HEK293 (cell line): ENCODE measurements around the gene DLX2.
A peak's percentile ranks its signal among the peaks of the same experiment; 100 is the strongest.

ENCODE experiments used
- CTCF ChIA-PET: fragments of 350-600 bp; formaldehyde crosslinking; extraction: SDS; loops from one replicate; lab custom pipeline; 2021; ENCODE audit warnings: antibody characterized with exemption; lab: Yijun Ruan, JAX
- POLR2A ChIA-PET: fragments of 300-600 bp; formaldehyde crosslinking; extraction: SDS; loops from one replicate; lab custom pipeline; 2020; ENCODE audit warnings: antibody characterized with exemption, inconsistent platforms; lab: Yijun Ruan, JAX
- H3K27ac ChIP-seq: fragments of 200-500 bp; sonication (Bioruptor generic); 2 replicates; pipeline ENCODE4 v1.5.1; 2014; ENCODE audit warnings: low read depth, low read length, control low read depth, inconsistent platforms; ENCODE audit errors: extremely low read depth
- H3K36me3 ChIP-seq, 2 experiments: fragments of 200-500 bp in 1 of 2; sonication (Bioruptor generic) in 1 of 2; 1 replicate in 1 of 2; 2 replicates in 1 of 2; pipeline ENCODE4 v1.5.1; 2014 to 2017; ENCODE audit warnings: inconsistent platforms in 2 of 2, low read length in 2 of 2; ENCODE audit not compliant: control insufficient read depth in 2 of 2, insufficient read depth in 1 of 2
- H3K4me1 ChIP-seq: fragments of 200-500 bp; sonication (Bioruptor generic); 2 replicates; pipeline ENCODE4 v1.5.1; 2014; ENCODE audit warnings: mild to moderate bottlenecking, low read length, inconsistent platforms; ENCODE audit not compliant: control insufficient read depth, insufficient read depth
- H3K4me3 ChIP-seq: 2 replicates; pipeline ENCODE4 v1.5.1; 2011; ENCODE audit warnings: low read depth, mild to moderate bottlenecking, control low read depth, low read length, moderate library complexity
- H3K9me3 ChIP-seq: fragments of 200-500 bp; sonication (Bioruptor generic); 2 replicates; pipeline ENCODE4 v1.5.1; 2014; ENCODE audit warnings: low read depth, low read length, inconsistent platforms; ENCODE audit not compliant: control insufficient read depth, insufficient read depth
- IKZF3 ChIP-seq: fragments of 450-650 bp; IDR thresholded peaks from 2 replicates; pipeline ENCODE4 v1.5.0; 2018; ENCODE audit warnings: missing biosample characterization, mild to moderate bottlenecking, missing genetic modification characterization, moderate library complexity
- OSR2 ChIP-seq: fragments of 450-650 bp; formaldehyde crosslinking; IDR thresholded peaks from 2 replicates; pipeline ENCODE4 v1.5.1; 2016; ENCODE audit warnings: missing biosample characterization, missing genetic modification characterization
- SCRT2 ChIP-seq: fragments of 450-650 bp; formaldehyde crosslinking; IDR thresholded peaks from 2 replicates; pipeline ENCODE4 v1.5.1; 2016; ENCODE audit warnings: missing biosample characterization, missing genetic modification characterization
- TRIM28 ChIP-seq: IDR thresholded peaks from 2 replicates; pipeline ENCODE4 v1.6.1; 2011; ENCODE audit warnings: low read length, control low read depth, borderline replicate concordance
- ZBTB17 ChIP-seq: fragments of 450-650 bp; formaldehyde crosslinking; IDR thresholded peaks from 2 replicates; pipeline ENCODE4 v1.5.1; 2016; ENCODE audit warnings: missing biosample characterization, missing genetic modification characterization
- ZFP37 ChIP-seq: fragments of 450-650 bp; formaldehyde crosslinking; IDR thresholded peaks from 2 replicates; pipeline ENCODE4 v1.5.1; 2016; ENCODE audit warnings: missing biosample characterization, missing genetic modification characterization
- ZNF138 ChIP-seq: fragments of 450-650 bp; formaldehyde crosslinking; IDR thresholded peaks from 2 replicates; pipeline ENCODE4 v1.5.1; 2016; ENCODE audit warnings: missing biosample characterization, missing genetic modification characterization, borderline replicate concordance
- ZNF239 ChIP-seq: fragments of 450-650 bp; formaldehyde crosslinking; IDR thresholded peaks from 2 replicates; pipeline ENCODE4 v1.5.1; 2016; ENCODE audit warnings: missing biosample characterization, missing genetic modification characterization
- ZNF335 ChIP-seq: fragments of 450-650 bp; formaldehyde crosslinking; conservative IDR thresholded peaks from 2 replicates; pipeline ENCODE4 v1.5.1; 2016; ENCODE audit warnings: missing biosample characterization, missing genetic modification characterization
- ZNF488 ChIP-seq: fragments of 450-650 bp; formaldehyde crosslinking; IDR thresholded peaks from 2 replicates; pipeline ENCODE4 v1.5.1; 2016; ENCODE audit warnings: missing biosample characterization, missing genetic modification characterization
- ZNF521 ChIP-seq: fragments of 450-650 bp; formaldehyde crosslinking; IDR thresholded peaks from 2 replicates; pipeline ENCODE4 v1.5.1; 2017; ENCODE audit warnings: missing biosample characterization, mild to moderate bottlenecking, missing genetic modification characterization
- ZNF530 ChIP-seq: fragments of 450-650 bp; formaldehyde crosslinking; IDR thresholded peaks from 2 replicates; pipeline ENCODE4 v1.5.1; 2016; ENCODE audit warnings: low read depth, missing biosample characterization, missing genetic modification characterization
- ZNF548 ChIP-seq: fragments of 450-650 bp; formaldehyde crosslinking; IDR thresholded peaks from 2 replicates; pipeline ENCODE4 v1.5.1; 2016; ENCODE audit warnings: missing biosample characterization, missing genetic modification characterization
- ZNF555 ChIP-seq: fragments of 450-650 bp; formaldehyde crosslinking; conservative IDR thresholded peaks from 2 replicates; pipeline ENCODE4 v1.5.1; 2017; ENCODE audit warnings: missing biosample characterization, mild to moderate bottlenecking, missing genetic modification characterization, inconsistent platforms
- ZSCAN30 ChIP-seq: fragments of 450-650 bp; IDR thresholded peaks from 2 replicates; pipeline ENCODE4 v1.5.1; 2018; ENCODE audit warnings: missing biosample characterization, mild to moderate bottlenecking, missing genetic modification characterization, moderate library complexity
- TF ChIP-seq, protein P1 (sequence below): fragments of 450-650 bp; formaldehyde crosslinking; IDR thresholded peaks from 2 replicates; pipeline ENCODE4 v1.5.1; 2017; ENCODE audit warnings: missing biosample characterization, missing genetic modification characterization
- TF ChIP-seq, protein P2 (sequence below): fragments of 450-650 bp; formaldehyde crosslinking; IDR thresholded peaks from 2 replicates; pipeline ENCODE4 v1.5.1; 2017; ENCODE audit warnings: missing biosample characterization, missing genetic modification characterization

The DLX2 gene

DNA sequence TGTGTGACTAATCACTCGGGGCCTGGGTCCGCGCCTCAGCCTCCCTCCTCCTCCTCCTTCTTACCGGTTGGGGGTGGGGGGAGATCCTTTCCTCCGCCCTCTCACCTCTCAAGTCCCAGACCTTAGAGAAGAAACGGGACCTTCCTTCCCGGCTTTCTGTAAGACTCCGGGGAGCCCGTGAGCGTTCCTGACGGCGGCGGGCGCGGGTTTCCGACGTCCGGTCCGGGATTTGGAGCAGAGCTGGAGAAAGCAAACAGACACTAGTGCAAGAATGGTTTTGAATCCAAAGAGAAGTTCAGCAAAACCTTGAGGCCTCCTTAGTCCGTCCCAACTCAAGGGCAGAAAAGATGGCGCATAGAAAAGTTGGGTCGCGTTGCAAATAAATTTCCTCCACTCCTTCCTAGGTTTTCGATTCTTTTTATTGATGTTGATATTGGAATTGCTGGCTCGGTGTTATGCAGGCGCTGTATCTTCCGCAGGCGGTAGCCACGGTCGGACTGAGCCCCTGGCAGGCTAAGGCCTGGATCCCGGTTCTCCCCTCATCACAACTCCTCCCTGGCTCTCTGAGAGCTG, 15.4 kb downstream of the DLX2 start:
- Histone ChIP-seq H3K36me3 (peaks cover 0 to 28% of the 10 kb centered on the region in 2 experiments; a peak in 1 of 3 replicates), H3K27ac (no peak overlapping the region; the same call in 1 of the 2 replicates), H3K9me3 (no peaks in the 10 kb centered on the region), H3K4me1 (no peaks in the 10 kb centered on the region; the same call in 1 of the 2 replicates), H3K4me3 (no peak overlapping the region)
- ChIA-PET POLR2A (interaction anchor here (7.5 kb wide), 1 partner anchor 10 kb away, joined by 147 read pairs; no protein-coding TSS in a partner anchor), CTCF (interaction anchor here (0.5 to 0.6 kb wide), 3 partner anchors 16 to 279 kb away, joined by 3 read pairs; no protein-coding TSS in a partner anchor)
- TF ChIP-seq ZNF555 (tag by site-specific recombination) (no peak), ZNF530 (tag by site-specific recombination) (no peak), ZNF521 (no peak), ZNF239 (tag by site-specific recombination) (no peak), ZNF138 (tag by site-specific recombination) (no peak), OSR2 (tag by site-specific recombination) (no peak), ZBTB17 (no peak), ZFP37 (tag by site-specific recombination) (no peak), ZNF488 (no peak), ZNF548 (tag by site-specific recombination) (no peak), TRIM28 (no peak)

GRCh38 chr2:172086241-172087206, 16.2 kb downstream of the DLX2 start:
- Histone ChIP-seq H3K4me3 (peak overlapping the region; percentile 58), H3K36me3 (peaks cover 0 to 28% of the 10 kb centered on the region in 2 experiments; a peak in 1 of 3 replicates), H3K27ac (peak overlapping the region; percentile 95), H3K4me1 (no peaks in the 10 kb centered on the region; the same call in 1 of the 2 replicates), H3K9me3 (no peaks in the 10 kb centered on the region)
- POLR2A ChIA-PET: interaction anchor here (1.0 to 7.5 kb wide), 4 partner anchors 10 to 164 kb away, joined by 5 to 147 read pairs (median 28); partner anchors contain the start of genes DLX2 and HAT1
- TF ChIP-seq ZSCAN30 (no peak), SCRT2 (no peak), IKZF3 (0 out of 2 replicates have a peak, but pooled peaks have one; percentile 52), ZNF335 (peak; percentile 12; the same call in 1 of the 2 replicates)
- TF ChIP-seq, protein P1, sequence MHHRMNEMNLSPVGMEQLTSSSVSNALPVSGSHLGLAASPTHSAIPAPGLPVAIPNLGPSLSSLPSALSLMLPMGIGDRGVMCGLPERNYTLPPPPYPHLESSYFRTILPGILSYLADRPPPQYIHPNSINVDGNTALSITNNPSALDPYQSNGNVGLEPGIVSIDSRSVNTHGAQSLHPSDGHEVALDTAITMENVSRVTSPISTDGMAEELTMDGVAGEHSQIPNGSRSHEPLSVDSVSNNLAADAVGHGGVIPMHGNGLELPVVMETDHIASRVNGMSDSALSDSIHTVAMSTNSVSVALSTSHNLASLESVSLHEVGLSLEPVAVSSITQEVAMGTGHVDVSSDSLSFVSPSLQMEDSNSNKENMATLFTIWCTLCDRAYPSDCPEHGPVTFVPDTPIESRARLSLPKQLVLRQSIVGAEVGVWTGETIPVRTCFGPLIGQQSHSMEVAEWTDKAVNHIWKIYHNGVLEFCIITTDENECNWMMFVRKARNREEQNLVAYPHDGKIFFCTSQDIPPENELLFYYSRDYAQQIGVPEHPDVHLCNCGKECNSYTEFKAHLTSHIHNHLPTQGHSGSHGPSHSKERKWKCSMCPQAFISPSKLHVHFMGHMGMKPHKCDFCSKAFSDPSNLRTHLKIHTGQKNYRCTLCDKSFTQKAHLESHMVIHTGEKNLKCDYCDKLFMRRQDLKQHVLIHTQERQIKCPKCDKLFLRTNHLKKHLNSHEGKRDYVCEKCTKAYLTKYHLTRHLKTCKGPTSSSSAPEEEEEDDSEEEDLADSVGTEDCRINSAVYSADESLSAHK (tag by site-specific recombination): 0 out of 2 replicates have a peak, but pooled peaks have one; percentile 6
- TF ChIP-seq, protein P2, sequence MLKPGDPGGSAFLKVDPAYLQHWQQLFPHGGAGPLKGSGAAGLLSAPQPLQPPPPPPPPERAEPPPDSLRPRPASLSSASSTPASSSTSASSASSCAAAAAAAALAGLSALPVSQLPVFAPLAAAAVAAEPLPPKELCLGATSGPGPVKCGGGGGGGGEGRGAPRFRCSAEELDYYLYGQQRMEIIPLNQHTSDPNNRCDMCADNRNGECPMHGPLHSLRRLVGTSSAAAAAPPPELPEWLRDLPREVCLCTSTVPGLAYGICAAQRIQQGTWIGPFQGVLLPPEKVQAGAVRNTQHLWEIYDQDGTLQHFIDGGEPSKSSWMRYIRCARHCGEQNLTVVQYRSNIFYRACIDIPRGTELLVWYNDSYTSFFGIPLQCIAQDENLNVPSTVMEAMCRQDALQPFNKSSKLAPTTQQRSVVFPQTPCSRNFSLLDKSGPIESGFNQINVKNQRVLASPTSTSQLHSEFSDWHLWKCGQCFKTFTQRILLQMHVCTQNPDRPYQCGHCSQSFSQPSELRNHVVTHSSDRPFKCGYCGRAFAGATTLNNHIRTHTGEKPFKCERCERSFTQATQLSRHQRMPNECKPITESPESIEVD (tag by site-specific recombination): 0 out of 2 replicates have a peak, but pooled peaks have one; percentile 15
- CTCF ChIA-PET: interaction anchor here (0.5 to 1.4 kb wide), 2 partner anchors 9 to 279 kb away, joined by 3 to 9 read pairs; no protein-coding TSS in a partner anchor
